GM13976 (cell line): ENCODE results near the gene ZNF512.

Experiments used
- DNase-seq: peaks from one replicate; pipeline ENCODE4 v3.0.0; 2012; ENCODE audit warnings: low spot score
- in situ Hi-C: fragments of 300-500 bp; cut with MboI; formaldehyde crosslinking; loops from one replicate; pipeline ENCODE4 v1.12.0; 2022; ENCODE audit warnings: low sequenced_read_pairs, mixed read lengths, inconsistent platforms; ENCODE audit not compliant: unreplicated experiment
- TF ChIP-seq, protein P1 (sequence below): IDR thresholded peaks from 2 replicates; pipeline ENCODE4 v1.5.1; 2012; ENCODE audit warnings: borderline replicate concordance, mild to moderate bottlenecking; ENCODE audit not compliant: insufficient read depth; ENCODE audit errors: extremely low read depth, missing control alignments, control extremely low read depth

The ZNF512 gene

GRCh38 chr2:27664622-27665363, 82.0 kb downstream of the ZNF512 start:
- in situ Hi-C loops: no loop called here
- TF ChIP-seq, protein P1, sequence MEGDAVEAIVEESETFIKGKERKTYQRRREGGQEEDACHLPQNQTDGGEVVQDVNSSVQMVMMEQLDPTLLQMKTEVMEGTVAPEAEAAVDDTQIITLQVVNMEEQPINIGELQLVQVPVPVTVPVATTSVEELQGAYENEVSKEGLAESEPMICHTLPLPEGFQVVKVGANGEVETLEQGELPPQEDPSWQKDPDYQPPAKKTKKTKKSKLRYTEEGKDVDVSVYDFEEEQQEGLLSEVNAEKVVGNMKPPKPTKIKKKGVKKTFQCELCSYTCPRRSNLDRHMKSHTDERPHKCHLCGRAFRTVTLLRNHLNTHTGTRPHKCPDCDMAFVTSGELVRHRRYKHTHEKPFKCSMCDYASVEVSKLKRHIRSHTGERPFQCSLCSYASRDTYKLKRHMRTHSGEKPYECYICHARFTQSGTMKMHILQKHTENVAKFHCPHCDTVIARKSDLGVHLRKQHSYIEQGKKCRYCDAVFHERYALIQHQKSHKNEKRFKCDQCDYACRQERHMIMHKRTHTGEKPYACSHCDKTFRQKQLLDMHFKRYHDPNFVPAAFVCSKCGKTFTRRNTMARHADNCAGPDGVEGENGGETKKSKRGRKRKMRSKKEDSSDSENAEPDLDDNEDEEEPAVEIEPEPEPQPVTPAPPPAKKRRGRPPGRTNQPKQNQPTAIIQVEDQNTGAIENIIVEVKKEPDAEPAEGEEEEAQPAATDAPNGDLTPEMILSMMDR: no peak
- no peak for DNase-seq

DNA sequence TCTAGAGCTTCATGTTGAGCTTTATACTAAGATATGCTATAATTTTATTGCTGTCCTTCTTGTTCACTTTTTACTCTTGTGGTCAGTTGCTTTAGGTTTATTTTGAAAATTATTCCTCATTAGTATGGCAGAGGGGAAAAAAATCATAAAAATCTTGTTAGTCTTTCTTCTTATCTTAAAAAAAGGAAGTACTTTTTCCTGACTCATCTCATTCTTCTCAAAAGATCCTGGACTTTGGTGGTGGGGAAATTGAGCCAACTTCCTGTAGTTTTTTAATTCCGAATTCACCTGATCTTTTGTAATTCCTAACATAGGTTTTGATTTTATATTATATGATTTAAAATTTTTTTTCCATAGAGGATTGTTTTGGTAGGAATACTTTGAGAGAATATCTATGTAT, 84.6 kb downstream of the ZNF512 start:
- no peak for DNase-seq
- TF ChIP-seq, protein P1: no peak
- in situ Hi-C loops: no loop called here

GRCh38 chr2:27671235-27671634, 88.4 kb downstream of the ZNF512 start:
- in situ Hi-C loops: no loop called here
- DNase-seq: no peak
- TF ChIP-seq, protein P1: no peak
